Measurements from ENCODE around the gene DYDC1.

DNA sequence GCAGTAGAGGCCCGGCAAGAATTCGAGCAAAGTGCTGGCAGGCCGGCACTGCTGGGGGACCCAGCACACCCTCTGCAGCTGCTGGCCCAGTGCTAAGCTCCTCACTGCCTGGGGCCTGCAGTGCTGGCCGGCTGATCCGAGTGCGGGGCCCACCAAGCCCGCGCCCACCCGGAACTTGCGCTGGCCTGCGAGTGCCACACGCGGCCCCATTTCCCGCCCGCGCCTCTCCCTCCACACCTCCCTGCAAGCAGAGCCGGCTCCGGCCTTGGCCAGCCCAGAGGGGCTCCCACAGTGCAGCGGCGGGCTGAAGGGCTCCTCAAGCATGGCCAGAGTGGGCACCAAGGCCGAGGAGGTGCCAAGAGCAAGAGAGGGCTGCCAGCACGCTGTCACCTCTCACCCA, 3.1 kb upstream of the DYDC1 start:
- TF ChIP-seq, protein P1, sequence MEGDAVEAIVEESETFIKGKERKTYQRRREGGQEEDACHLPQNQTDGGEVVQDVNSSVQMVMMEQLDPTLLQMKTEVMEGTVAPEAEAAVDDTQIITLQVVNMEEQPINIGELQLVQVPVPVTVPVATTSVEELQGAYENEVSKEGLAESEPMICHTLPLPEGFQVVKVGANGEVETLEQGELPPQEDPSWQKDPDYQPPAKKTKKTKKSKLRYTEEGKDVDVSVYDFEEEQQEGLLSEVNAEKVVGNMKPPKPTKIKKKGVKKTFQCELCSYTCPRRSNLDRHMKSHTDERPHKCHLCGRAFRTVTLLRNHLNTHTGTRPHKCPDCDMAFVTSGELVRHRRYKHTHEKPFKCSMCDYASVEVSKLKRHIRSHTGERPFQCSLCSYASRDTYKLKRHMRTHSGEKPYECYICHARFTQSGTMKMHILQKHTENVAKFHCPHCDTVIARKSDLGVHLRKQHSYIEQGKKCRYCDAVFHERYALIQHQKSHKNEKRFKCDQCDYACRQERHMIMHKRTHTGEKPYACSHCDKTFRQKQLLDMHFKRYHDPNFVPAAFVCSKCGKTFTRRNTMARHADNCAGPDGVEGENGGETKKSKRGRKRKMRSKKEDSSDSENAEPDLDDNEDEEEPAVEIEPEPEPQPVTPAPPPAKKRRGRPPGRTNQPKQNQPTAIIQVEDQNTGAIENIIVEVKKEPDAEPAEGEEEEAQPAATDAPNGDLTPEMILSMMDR (IDR thresholded peaks at IDR 0.05), result no peak
- no peak for TF ChIP-seq EZH2phosphoT487 (IDR thresholded peaks at IDR 0.05)
- TF ChIP-seq EZH2 (IDR thresholded peaks at IDR 0.05), result no peak
